HEK293 (cell line): ENCODE results near the gene IRAK3.

Source experiments
- HOXA7 ChIP-seq: sonication (generic); formaldehyde crosslinking; IDR thresholded peaks from 2 replicates; pipeline ENCODE4 v1.8.1; 2022; ENCODE audit warnings: missing genetic modification reagents, borderline replicate concordance
- IKZF3 ChIP-seq: fragments of 450-650 bp; IDR thresholded peaks from 2 replicates; pipeline ENCODE4 v1.5.0; 2018; ENCODE audit warnings: missing biosample characterization, mild to moderate bottlenecking, missing genetic modification characterization, moderate library complexity
- KLF8 ChIP-seq: fragments of 450-650 bp; formaldehyde crosslinking; IDR thresholded peaks from 2 replicates; pipeline ENCODE4 v1.5.1; 2016; ENCODE audit warnings: missing biosample characterization, missing genetic modification characterization
- TCF7L2 ChIP-seq: IDR thresholded peaks from 2 replicates; pipeline ENCODE4 v1.6.1; 2011; ENCODE audit warnings: low read depth, mild to moderate bottlenecking, inconsistent platforms, low read length, moderate library complexity, borderline replicate concordance
- YY1 ChIP-seq: fragments of 450-650 bp; formaldehyde crosslinking; IDR thresholded peaks from 2 replicates; pipeline ENCODE4 v1.5.1; 2018; ENCODE audit warnings: missing biosample characterization, missing genetic modification characterization
- ZFP41 ChIP-seq: fragments of 450-650 bp; formaldehyde crosslinking; IDR thresholded peaks from 2 replicates; pipeline ENCODE4 v1.5.1; 2016; ENCODE audit warnings: missing biosample characterization, missing genetic modification characterization, borderline replicate concordance
- ZNF121 ChIP-seq: fragments of 450-650 bp; formaldehyde crosslinking; IDR thresholded peaks from 2 replicates; pipeline ENCODE4 v1.5.1; 2016; ENCODE audit warnings: missing biosample characterization, missing genetic modification characterization
- ZNF248 ChIP-seq: fragments of 450-650 bp; formaldehyde crosslinking; IDR thresholded peaks from 2 replicates; pipeline ENCODE4 v1.5.1; 2017; ENCODE audit warnings: missing biosample characterization, missing genetic modification characterization
- ZNF76 ChIP-seq: fragments of 450-650 bp; formaldehyde crosslinking; IDR thresholded peaks from 2 replicates; pipeline ENCODE4; 2016; ENCODE audit warnings: low read depth, missing biosample characterization, missing genetic modification characterization, borderline replicate concordance
- TF ChIP-seq, protein P1 (sequence below): fragments of 450-650 bp; formaldehyde crosslinking; IDR thresholded peaks from 2 replicates; pipeline ENCODE4 v1.5.1; 2016; ENCODE audit warnings: missing biosample characterization, missing genetic modification characterization
- TF ChIP-seq, protein P2 (sequence below): fragments of 450-650 bp; formaldehyde crosslinking; IDR thresholded peaks from 2 replicates; pipeline ENCODE4 v1.5.1; 2016; ENCODE audit warnings: missing biosample characterization, missing genetic modification characterization

DNA sequence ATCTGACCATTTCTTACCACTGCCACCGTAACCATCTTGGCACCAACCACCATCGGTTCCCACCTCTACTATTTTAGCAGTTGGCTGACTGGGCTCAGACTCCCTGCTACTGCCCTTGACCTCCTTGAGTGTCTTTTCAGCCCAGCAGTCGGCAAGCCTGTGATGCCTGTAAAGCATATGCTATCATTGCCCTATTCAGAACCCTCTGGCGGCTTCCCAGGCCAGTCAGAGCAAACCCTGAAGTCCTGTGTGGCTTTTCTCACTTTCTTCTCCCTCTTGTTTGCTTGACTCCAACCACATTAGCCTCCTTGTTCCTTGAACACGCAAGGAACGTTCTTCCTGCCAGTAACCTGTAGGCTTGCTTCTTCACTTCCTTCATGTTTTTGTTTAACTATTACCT is 6.2 kb downstream of the IRAK3 start:
- TF ChIP-seq KLF8 (tag by site-specific recombination) (no peak), ZFP41 (no peak), IKZF3 (no peak), TCF7L2 (no peak), YY1 (tag by site-specific recombination) (no peak), HOXA7 (CRISPR knock-in tag) (no peak), ZNF248 (tag by site-specific recombination) (no peak), ZNF76 (tag by site-specific recombination) (no peak), ZNF121 (tag by site-specific recombination) (no peak)
- TF ChIP-seq, protein P1, sequence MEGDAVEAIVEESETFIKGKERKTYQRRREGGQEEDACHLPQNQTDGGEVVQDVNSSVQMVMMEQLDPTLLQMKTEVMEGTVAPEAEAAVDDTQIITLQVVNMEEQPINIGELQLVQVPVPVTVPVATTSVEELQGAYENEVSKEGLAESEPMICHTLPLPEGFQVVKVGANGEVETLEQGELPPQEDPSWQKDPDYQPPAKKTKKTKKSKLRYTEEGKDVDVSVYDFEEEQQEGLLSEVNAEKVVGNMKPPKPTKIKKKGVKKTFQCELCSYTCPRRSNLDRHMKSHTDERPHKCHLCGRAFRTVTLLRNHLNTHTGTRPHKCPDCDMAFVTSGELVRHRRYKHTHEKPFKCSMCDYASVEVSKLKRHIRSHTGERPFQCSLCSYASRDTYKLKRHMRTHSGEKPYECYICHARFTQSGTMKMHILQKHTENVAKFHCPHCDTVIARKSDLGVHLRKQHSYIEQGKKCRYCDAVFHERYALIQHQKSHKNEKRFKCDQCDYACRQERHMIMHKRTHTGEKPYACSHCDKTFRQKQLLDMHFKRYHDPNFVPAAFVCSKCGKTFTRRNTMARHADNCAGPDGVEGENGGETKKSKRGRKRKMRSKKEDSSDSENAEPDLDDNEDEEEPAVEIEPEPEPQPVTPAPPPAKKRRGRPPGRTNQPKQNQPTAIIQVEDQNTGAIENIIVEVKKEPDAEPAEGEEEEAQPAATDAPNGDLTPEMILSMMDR (tag by site-specific recombination), result no peak
- TF ChIP-seq, protein P2, sequence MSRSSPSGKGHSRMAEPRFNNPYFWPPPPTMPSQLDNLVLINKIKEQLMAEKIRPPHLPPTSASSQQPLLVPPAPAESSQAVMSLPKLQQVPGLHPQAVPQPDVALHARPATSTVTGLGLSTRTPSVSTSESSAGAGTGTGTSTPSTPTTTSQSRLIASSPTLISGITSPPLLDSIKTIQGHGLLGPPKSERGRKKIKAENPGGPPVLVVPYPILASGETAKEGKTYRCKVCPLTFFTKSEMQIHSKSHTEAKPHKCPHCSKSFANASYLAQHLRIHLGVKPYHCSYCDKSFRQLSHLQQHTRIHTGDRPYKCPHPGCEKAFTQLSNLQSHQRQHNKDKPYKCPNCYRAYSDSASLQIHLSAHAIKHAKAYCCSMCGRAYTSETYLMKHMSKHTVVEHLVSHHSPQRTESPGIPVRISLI (tag by site-specific recombination), result no peak
